NCI-H460 (cell line): ENCODE results near the gene KLLN. TPM values are rescaled to one million over a fixed set of nuclear protein-coding genes. Genes with fewer than 3 reads are reported as not detected.
"Not testable (repeated sequence)": the region's sequence is repeated elsewhere in the genome, so short reads cannot be mapped to it uniquely, and the experiment has no call there.

ENCODE experiments used
- DNase-seq: peaks from one replicate; pipeline ENCODE4 v3.0.0-alpha.2; 2016; ENCODE audit warnings: low read depth; ENCODE audit errors: extremely low read depth
- polyA plus RNA-seq: library from polyadenylated mRNA; depleted of rRNA; stranded (reverse); fragments of >200 nt; gene quantifications from 2 replicates; pipeline ENCODE4 v1.2.3, GENCODE V29; 2014; cell fraction: nucleus; rRNA removed
- total RNA-seq: library from RNA; depleted of rRNA; stranded (reverse); fragments of >200 nt; shearing (Covaris generic); gene quantifications from 2 replicates; pipeline ENCODE4 v1.2.3, GENCODE V29; 2014; rRNA removed

KLLN gene, protein sequence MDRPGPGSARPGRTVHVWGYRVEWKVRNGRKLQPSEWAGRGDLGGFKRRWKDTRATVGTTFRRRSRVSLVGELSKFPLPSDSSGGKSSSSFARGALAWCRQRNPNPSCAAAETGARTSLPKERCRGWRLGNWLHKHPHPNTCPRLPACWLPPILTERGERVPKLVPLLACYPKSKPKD
- total RNA-seq: 1.6 and 2.1 TPM in 2 replicates
- polyA plus RNA-seq: 1.4 TPM in 2 replicates

- peak; percentile 90 for DNase-seq
Measured at GRCh38 chr10:87863053-87863943, at the start of gene KLLN, which contains the start of gene PTEN. TSS of gene KLLN (minus strand) at chr10:87863533. CDS start at chr10:87862487, 1,046 bp downstream. TSS of gene PTEN (plus strand) at chr10:87863625. CDS start at chr10:87864470, 845 bp downstream.

DNA sequence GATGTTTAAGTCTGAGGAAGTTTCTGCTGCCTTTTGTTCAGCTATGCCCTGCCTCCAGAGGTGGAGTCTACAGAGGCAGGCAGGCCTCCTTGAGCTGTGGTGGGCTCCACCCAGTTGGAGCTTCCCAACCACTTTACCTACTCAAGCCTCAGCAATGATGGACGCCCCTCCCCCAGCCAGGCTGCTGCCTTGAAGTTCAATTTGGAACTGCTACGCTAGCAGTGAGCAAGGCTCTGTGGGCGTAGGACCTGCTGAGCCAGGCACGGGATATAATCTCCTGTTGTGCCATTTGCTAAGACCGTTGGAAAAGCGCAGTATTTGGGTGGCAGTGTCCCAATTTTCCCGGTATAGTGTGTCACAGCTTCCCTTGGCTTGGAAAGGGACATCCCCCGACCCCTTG is 40.1 kb upstream of the KLLN start:
- DNase-seq: not testable (repeated sequence)

DNA sequence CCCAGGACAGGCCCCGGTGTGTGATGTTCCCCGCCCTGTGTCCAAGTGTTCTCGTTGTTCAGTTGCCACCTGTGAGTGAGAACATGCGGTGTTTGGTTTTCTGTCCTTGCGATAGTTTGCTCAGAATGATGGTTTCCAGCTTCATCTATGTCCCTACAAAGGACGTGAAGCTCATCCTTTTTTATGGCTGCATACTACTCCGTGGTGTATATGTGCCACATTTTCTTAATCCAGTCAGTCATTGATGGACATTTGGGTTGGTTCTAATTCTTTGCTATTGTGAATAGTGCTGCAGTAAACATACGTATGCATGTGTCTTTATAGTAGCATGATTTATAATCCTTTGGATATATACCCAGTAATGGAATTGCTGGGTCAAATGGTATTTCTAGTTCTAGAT is 34.6 kb upstream of the KLLN start:
- DNase-seq: not testable (repeated sequence)

- DNase-seq: no peak
Measured at GRCh38 chr10:87896216-87896615, 32.9 kb upstream of the KLLN start.

- DNase-seq: no peak
Measured at GRCh38 chr10:87895430-87895829, 32.1 kb upstream of the KLLN start.

GRCh38 chr10:87887548-87888289 is 24.4 kb upstream of the KLLN start:
- no peak for DNase-seq

DNA sequence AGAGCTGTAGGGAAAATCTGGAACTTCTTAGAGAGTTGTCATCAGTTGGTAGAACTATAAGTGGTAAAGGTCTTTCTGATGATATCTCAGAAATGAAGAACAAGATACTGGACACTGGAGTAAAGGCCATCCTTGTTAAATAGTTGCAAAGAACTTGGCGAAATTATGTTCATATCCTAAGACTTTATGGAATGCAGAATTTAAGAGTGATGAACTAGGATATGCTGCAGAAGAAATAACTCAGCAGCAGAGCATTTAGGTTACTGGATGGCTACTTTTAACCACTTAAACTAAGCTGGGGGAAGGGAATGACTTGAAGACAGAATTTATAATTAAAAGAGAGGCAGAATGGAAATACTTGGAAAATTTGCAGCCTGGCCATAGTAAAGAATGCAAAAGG is 23.8 kb upstream of the KLLN start:
- DNase-seq: no peak

GRCh38 chr10:87886635-87887034 is 23.3 kb upstream of the KLLN start:
- no peak for DNase-seq

DNA sequence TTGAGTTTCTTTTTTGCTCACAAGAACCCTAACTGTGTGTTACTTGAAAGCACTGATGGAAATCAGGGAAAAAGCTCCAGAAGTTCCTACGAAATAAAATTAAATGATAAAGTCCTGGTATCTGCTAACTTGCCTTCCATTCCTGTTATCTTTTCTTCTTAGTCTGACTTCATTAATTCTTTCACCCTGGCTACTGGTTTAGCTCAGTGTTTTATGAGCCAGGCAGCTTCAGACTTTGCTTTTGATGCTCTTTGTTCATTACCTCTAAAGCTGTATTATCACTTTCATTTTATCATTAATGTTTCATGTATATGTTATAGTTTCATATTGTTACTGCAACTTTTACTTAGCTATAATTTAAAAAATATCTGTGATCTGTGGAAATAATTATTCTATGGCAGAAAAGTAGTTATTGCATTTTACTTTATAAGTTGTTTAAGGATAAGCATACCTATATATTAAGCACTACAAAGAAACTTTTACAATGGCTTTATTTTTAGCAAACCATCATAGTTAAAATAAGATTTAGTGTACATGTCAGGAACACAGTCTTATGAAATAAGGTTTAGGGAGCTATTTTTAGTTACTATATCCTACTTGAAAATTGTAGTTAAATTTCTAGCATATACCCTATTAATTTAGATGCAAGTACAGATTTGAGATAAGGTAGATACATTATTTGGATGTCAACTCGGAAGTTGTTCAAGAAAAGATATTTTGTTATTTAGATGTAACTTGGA is 19.4 kb upstream of the KLLN start:
- DNase-seq: no peak

GRCh38 chr10:87881373-87882059 is 18.2 kb upstream of the KLLN start:
- DNase-seq: not testable (repeated sequence)

GRCh38 chr10:87880336-87880735 is 17.0 kb upstream of the KLLN start:
- DNase-seq: no peak

GRCh38 chr10:87878664-87879459 is 15.5 kb upstream of the KLLN start:
- DNase-seq: no peak

GRCh38 chr10:87875929-87876571 is 12.7 kb upstream of the KLLN start:
- DNase-seq: no peak

GRCh38 chr10:87873656-87874055 is 10.3 kb upstream of the KLLN start:
- no peak for DNase-seq

DNA sequence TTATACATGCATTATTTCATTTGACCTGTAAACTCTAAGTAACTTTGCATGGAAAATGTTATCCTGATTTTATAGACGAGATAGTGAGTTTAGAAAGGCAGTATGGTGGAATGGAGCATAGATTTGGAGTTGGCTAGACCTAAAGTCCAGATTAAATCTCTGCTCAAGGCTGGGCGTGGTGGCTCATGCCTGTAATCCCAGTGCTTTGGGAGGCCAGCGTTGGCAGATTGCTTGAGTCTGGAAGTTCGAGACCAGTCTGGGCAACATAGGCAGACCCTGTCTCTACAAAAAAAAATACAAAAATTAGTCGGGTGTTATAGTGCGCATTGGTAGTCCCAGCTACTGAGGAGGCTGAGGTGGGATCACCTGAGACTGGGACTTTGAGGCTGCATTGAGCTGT is 9.5 kb upstream of the KLLN start:
- no peak for DNase-seq

GRCh38 chr10:87869773-87870551 is 6.6 kb upstream of the KLLN start:
- no peak for DNase-seq

DNA sequence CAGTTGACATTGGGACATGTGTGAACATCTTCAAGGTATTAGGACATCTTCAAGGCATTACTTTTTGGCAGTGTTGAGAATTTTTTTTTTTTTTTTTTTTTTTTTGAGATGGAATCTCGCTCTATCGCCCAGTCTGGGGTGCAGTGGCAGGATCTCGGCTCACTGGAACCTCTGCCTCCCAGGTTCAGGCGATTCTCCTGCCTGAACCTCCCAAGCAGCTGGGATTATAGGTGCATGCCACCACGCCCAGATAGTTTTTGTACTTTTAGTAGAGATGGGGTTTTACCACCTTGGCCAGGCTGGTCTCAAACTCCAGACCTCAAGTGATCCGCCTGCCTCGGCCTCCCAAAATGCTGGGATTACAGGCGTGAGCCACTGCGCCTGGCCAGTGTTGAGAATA is 5.8 kb upstream of the KLLN start:
- DNase-seq: not testable (repeated sequence)

- DNase-seq: no peak
Measured at GRCh38 chr10:87868277-87868676, 4.9 kb upstream of the KLLN start.
